HG03045 (cell line): ENCODE results near the gene ADD3.

ENCODE experiments used
- ATAC-seq: cut with Tn5 transposase; IDR thresholded peaks from one replicate; pipeline ENCODE4 v1.9.1; 2021; ENCODE audit warnings: mild to moderate bottlenecking, moderate library complexity; ENCODE audit not compliant: unreplicated experiment

The ADD3 gene

DNA sequence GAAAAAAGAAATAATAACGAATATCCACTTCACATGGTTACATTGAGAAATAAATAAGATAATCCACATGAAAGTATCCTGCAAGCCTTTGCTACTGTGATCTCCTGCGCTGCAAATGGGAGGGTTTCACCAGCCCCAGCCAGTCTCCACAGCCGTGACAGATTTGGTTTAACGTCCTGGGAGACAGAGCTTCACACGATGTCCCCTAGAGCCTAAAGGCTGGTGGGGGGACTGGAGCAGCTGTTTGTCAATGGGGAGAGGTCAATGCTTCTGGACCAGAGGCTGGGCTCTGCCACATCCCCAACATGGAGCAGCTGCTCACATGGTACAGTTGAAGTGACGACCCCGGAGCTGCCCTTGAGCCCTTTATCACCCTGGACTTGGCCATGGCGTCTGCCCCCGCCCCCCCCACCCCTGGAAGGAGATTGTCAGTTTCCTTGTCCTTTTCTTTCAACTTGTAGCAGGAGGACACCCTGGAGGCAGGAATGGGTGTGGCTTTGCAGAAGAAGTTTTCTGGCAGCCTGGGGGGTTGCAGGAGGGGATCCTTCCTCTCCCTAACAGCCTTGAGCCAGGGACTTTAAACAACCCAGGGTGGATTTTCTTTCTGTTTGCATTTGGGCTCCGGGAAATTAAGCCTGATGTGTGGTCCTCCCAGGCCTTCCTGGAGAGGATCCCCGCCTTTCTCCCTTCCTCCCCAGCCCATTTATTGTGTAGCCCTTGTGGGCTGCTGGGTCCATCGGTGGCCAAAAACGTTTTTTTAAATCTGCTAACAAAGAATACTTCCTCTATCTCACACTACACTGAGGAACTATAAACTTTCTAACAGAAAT is 162.6 kb downstream of the ADD3 start:
- ATAC-seq: no peak

DNA sequence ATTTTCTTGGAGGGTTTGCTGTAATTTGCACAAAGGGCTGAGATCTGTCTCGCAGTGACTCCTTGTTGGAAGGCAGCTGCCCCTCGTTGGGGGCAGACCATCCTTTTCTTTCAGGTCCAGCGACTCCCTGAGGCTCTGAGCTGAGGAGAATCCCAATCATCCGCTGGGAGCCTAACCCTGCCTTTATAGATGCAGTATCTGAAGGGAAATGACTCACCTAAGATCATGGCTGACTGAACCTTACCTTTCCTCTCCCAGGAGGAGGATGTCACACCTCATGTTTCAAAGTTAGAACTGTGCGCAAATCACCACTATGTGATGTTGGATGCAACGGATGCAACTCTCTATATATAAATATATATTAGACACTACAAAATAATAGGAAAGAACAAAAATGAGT is 163.2 kb downstream of the ADD3 start:
- ATAC-seq: no peak

DNA sequence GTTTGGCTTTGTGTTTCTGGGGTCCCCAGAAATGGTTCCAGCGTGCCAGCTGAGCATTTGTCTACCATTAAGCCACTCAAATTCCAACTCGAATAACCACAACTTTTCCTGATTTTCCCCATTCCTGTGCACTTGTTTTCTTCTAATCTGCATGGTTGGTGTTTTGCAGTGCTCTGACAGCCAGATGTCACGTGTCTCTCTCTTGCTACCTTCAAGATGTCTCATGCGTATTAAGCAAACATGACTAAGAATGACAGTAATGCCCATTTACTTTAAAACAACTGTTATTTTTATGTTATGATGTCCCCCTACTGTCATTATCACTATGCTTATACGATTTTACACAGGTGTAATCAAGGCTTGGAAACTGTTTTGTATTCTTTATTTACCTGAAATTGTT is 164.4 kb downstream of the ADD3 start:
- no peak for ATAC-seq

DNA sequence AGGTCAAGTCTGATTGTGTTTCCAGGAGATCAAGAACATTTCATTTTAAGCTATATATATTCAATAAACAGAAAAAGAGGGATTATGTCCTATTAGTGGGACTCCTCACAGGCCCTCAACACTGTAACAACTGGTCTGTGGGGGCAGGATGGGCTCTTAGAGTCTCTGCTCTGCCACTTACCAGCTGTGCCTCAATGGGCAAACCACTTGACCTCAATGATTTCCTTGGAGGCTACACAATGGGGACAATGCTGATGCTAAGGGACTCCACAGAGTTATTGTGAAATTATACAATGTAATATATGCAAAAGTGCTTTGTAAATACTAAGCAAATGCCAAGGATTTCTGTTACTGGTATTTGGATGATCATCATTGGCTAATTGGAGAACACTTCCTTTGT is 166.4 kb downstream of the ADD3 start:
- no peak for ATAC-seq

DNA sequence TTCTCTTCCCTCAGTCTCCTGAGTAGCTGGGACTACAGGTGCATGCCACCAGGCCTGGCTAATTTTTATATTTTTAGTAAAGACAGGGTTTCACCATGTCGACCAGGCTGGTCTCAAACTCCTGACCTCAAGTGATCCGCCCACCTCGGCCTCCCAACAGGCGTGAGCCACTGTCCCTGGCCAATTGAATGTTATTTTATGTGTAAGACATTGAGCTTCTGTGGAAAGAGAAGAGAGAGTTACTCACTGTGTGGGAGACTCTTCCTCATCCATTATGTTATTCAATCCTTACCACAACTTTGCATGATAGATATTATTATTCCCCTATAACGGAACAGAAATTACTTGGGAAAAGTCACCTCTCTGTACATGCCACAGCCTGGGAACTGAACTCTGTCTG is 167.0 kb downstream of the ADD3 start:
- ATAC-seq: no peak

DNA sequence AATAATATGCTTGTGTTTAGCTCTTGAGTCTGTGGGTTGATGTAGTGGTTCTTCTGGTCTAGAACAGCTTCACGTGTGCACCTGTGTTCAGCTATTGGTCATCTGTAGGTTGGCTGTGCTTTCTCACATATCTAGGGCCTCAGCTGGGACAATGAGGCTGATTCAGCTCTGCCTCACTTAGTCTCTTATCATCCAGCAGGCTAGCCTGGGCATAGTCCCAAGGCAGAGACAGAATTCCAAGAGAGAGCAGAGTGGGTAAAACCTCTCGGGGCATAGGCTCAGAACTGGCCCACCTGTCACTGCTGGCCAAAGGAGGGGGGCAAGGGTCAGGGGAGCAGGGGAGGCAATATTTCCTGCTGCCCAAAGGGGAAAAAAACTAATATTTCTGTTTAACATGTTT is 167.6 kb downstream of the ADD3 start:
- ATAC-seq: no peak

DNA sequence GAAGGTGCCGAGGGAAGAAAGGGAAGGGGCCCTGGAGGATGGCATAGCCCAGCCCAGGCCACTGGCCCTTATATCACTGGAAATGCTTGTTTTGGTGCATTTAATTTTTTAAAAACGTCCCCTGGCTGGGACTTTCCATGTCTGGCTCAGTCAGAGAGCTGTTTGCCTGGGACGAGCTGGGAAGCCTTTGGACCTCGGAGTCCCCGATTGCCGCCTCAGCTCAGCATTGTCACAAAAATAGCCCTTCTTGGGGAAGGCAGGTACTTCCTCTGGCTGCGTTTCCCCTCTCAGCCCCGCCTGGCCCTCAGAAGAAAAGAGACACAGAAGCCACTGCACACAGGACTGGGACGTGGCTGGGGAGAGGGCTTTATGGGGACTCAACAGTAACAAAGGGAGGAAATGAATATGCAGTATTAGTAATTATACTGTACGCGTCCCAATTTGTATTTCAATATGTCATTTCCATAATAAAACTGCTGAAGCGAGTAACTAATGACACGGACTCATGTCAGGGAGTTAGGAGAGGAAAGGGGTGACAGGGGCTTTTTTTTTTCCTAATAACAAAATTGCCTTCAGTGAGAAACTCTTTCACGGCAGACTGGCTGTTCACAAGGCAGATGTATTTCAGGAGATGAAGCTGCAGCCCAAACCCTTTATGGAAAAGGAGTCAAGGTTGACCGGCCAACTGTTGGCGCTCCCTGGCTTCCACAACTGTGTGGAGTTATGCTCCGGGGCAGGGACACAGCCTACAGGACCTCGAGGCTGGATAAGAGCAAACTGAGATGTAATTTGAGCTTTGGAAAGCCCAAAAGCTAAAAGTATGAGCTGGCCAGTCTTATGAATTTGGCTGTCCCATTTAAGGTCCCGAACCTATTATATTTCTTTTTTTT is 168.6 kb downstream of the ADD3 start:
- ATAC-seq: no peak

DNA sequence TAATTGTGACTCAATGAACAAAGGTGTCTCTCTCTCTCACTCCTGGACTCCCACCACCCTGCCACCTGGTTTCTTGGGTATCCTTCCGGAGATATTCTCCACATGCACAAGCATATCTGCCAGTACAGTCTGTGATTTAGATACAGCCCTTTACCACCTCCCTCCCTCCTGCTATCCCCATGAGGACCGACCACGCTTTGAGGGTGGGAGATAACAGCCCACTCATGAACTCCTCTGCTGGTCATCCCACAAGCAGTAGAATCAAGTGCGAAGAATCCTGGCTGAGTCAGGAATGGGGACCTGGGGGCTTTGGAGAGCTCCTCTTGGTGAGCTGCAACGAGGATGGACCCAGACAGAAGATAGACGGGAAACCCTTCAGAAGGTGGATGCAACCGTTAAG is 171.4 kb downstream of the ADD3 start:
- no peak for ATAC-seq

DNA sequence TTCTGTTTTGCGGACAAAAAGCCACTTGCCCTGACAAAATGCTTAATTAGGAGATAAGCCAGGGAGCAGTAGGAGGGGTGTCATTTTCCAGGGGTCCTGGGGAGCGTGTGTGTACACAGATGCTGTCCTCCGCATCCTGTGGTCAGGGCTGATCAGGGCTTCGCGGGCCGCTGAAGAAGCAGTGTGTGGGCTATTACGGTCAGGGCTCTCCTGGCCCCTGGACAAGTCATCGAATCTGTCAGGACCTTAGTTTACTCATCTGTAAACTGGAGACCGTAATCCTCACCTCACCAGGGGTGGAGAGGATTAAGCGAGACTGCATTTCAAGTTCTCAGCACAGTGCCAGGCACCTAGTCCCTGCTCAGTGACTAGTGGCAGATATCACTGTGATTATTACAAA is 173.7 kb downstream of the ADD3 start:
- ATAC-seq: no peak

DNA sequence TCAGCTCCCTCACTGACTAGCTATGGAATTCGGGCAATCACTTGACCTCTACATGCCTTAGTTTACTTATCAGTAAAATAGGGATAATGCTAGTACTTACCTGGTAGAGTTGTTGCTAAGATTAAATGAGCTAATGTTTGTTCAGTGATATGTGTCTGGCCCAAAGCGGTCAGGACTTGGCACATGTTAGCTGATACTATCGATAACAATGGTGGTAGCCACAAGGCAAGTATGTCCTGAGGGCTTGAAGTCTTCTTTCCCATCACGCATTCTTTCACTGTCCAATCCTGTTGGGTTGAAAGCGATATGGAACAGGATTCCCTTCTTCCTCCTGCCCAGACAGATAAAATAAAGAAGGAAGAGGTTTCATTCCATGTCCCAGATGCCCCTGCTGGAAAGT is 174.1 kb downstream of the ADD3 start:
- no peak for ATAC-seq

DNA sequence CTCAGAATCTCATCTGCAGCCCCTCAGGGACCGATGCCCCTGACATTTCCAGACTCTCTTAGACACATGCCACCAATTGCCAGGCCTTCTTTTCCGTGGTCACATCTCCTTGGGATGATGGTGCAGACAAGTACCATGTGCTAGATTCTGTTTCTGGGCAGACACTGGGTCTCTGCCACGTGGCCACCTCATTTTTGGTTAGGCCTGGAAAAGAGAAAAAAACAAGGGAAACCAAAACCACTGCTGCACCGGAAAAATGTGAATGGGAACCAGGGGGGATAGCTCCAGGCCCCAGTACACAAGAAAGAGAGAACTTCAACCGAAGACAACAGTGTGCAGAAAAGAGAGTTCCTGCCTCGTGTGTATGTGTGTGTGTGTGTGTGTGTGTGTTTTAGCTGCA is 176.6 kb downstream of the ADD3 start:
- no peak for ATAC-seq
